DOHH2 (cell line): ENCODE results near the gene ZNF521.

ENCODE experiments used
- H3F3A ChIP-seq: fragments of 200-600 bp; sonication (generic), shearing (Covaris generic); 2 replicates; pipeline ENCODE4 v1.6.0; 2016; ENCODE audit warnings: antibody characterized with exemption, mild to moderate bottlenecking; ENCODE audit not compliant: control insufficient read depth, insufficient read depth
- H3K27ac ChIP-seq: fragments of 200-600 bp; sonication (generic); 2 replicates; pipeline ENCODE4 v1.5.1; 2014; ENCODE audit warnings: low read depth, mild to moderate bottlenecking, low read length, moderate library complexity
- H3K27me3 ChIP-seq: fragments of 200-600 bp; sonication (generic); 2 replicates; pipeline ENCODE4 v1.6.1; 2014; ENCODE audit warnings: mild to moderate bottlenecking, low read length, mixed read lengths; ENCODE audit not compliant: control insufficient read depth
- H3K36me3 ChIP-seq: fragments of 200-600 bp; sonication (generic); 2 replicates; pipeline ENCODE4 v1.6.1; 2014; ENCODE audit warnings: mild to moderate bottlenecking, low read length, moderate library complexity, mixed read lengths; ENCODE audit not compliant: control insufficient read depth
- H3K4me1 ChIP-seq: fragments of 200-600 bp; sonication (generic); 2 replicates; pipeline ENCODE4 v1.6.1; 2014; ENCODE audit warnings: mild to moderate bottlenecking, low read length, mixed read lengths; ENCODE audit not compliant: control insufficient read depth
- H3K4me2 ChIP-seq: fragments of 200-600 bp; sonication (generic); 2 replicates; pipeline ENCODE4 v1.6.0; 2014; ENCODE audit warnings: mild to moderate bottlenecking, low read length, moderate library complexity
- H3K4me3 ChIP-seq: fragments of 200-600 bp; sonication (generic); 2 replicates; pipeline ENCODE4 v1.5.1; 2014; ENCODE audit warnings: mild to moderate bottlenecking, low read length, mixed read lengths
- H3K79me2 ChIP-seq: fragments of 200-600 bp; sonication (generic); 2 replicates; pipeline ENCODE4 v1.6.1; 2014; ENCODE audit warnings: mild to moderate bottlenecking, low read length, mixed read lengths; ENCODE audit not compliant: control insufficient read depth
- H3K9me2 ChIP-seq: fragments of 200-600 bp; sonication (generic); replicated peaks from 2 replicates; pipeline ENCODE4 v1.6.1; 2014; ENCODE audit warnings: mild to moderate bottlenecking, low read length, mixed read lengths; ENCODE audit not compliant: control insufficient read depth
- H3K9me3 ChIP-seq: fragments of 200-600 bp; sonication (generic); 2 replicates; pipeline ENCODE4 v1.6.1; 2014; ENCODE audit warnings: antibody characterized with exemption, low read length, mixed read lengths; ENCODE audit not compliant: control insufficient read depth, insufficient read depth
- H4K20me1 ChIP-seq: fragments of 200-600 bp; sonication (generic); 2 replicates; pipeline ENCODE4 v1.6.0; 2014; ENCODE audit warnings: low read depth, mild to moderate bottlenecking, antibody characterized with exemption, low read length, moderate library complexity; ENCODE audit not compliant: control insufficient read depth, insufficient read depth
- EZH2phosphoT487 ChIP-seq: fragments of 200-600 bp; sonication (generic); IDR thresholded peaks from 2 replicates; pipeline ENCODE4 v1.6.1; 2017; ENCODE audit warnings: borderline replicate concordance, mild to moderate bottlenecking, antibody characterized with exemption, low read length, moderate library complexity, mixed read lengths
- TF ChIP-seq, protein P1 (sequence below): fragments of 200-600 bp; sonication (generic); IDR thresholded peaks from one replicate; pipeline ENCODE4 v1.5.1; 2014; ENCODE audit warnings: antibody characterized with exemption, mild to moderate bottlenecking, low read depth, low read length; ENCODE audit not compliant: poor library complexity, severe bottlenecking

Gene ZNF521

DNA sequence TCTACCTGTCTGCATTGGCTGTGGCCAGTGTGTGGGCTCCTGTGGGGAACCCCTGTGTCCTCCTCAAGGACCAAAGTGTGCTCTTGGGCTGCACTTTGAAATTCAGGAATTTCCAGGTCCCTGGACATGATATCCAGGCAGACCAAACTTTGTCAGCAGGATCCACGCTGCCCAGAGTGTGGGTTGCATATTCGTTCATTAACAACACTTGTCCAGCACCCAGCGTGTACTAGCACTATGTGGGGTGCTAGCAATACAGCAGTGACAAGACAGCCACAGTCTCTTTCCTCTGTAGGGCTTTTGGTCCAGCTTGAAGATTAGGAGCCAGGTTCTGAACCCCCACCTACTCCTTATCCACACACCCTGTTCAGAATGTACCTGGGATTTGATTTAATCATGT lies 304.5 kb downstream of the ZNF521 start:
- Histone ChIP-seq H3K4me3 (no peak overlapping the region), H3K9me2 (no peaks in the 10 kb centered on the region), H3K27ac (no peak overlapping the region), H4K20me1 (no peaks in the 10 kb centered on the region), H3K27me3 (no peaks in the 10 kb centered on the region), H3K4me2 (no peak overlapping the region), H3F3A (no peaks in the 10 kb centered on the region), H3K36me3 (no peaks in the 10 kb centered on the region), H3K4me1 (no peaks in the 10 kb centered on the region), H3K79me2 (no peaks in the 10 kb centered on the region), H3K9me3 (no peaks in the 10 kb centered on the region; the same call in 1 of the 2 replicates)
- no peak for TF ChIP-seq EZH2phosphoT487
- TF ChIP-seq, protein P1, sequence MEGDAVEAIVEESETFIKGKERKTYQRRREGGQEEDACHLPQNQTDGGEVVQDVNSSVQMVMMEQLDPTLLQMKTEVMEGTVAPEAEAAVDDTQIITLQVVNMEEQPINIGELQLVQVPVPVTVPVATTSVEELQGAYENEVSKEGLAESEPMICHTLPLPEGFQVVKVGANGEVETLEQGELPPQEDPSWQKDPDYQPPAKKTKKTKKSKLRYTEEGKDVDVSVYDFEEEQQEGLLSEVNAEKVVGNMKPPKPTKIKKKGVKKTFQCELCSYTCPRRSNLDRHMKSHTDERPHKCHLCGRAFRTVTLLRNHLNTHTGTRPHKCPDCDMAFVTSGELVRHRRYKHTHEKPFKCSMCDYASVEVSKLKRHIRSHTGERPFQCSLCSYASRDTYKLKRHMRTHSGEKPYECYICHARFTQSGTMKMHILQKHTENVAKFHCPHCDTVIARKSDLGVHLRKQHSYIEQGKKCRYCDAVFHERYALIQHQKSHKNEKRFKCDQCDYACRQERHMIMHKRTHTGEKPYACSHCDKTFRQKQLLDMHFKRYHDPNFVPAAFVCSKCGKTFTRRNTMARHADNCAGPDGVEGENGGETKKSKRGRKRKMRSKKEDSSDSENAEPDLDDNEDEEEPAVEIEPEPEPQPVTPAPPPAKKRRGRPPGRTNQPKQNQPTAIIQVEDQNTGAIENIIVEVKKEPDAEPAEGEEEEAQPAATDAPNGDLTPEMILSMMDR: no peak

DNA sequence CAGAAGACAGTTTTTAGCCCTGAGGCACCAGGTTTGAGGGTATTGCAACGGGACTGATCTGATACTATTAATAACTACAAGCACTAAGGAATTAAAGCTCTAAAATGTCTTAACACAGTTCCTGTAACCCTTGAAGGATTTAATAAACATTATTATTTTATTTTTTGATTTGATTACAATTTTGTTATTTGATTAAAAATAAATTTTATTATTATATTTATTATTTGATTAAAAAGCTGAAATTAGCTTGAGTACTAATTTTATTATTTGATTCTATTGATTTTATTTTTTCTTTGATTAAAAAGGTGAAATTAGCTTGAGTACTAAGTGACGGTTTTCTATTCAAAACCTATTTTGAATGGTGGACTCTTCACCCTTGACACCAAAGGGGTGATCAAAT lies 307.3 kb downstream of the ZNF521 start:
- Histone ChIP-seq H3K9me3 (no peaks in the 10 kb centered on the region), H4K20me1 (no peaks in the 10 kb centered on the region), H3K36me3 (no peaks in the 10 kb centered on the region), H3K4me1 (no peaks in the 10 kb centered on the region), H3K27ac (no peak overlapping the region), H3K4me3 (no peak overlapping the region), H3K27me3 (no peaks in the 10 kb centered on the region), H3K79me2 (no peaks in the 10 kb centered on the region), H3K4me2 (no peak overlapping the region), H3F3A (no peaks in the 10 kb centered on the region), H3K9me2 (no peaks in the 10 kb centered on the region)
- TF ChIP-seq, protein P1: no peak
- TF ChIP-seq EZH2phosphoT487: no peak

DNA sequence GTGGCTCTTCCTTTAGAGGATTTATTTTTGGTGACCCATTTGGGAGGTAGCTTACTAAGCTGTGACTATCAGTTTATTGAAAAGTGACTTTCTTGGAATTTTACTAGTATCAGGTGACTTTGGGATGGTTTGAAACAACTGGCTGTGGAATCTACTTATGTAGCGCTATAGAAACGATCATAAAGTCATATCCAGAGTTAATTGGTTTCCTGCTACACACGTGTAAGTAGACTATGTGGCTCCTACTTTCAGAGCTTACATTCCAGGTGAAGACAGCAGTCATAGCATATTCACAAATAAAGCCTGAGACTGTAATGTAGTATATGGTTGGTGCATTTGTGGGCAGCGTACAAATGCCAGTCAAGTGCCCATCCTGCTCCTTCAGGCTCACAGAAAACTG lies 308.9 kb downstream of the ZNF521 start:
- no peaks in the 10 kb centered on the region for H3K4me1 ChIP-seq
- H3K4me2 ChIP-seq: no peak overlapping the region
- no peaks in the 10 kb centered on the region for H3F3A ChIP-seq
- no peaks in the 10 kb centered on the region for H3K27me3 ChIP-seq
- no peaks in the 10 kb centered on the region for H3K36me3 ChIP-seq
- no peaks in the 10 kb centered on the region for H3K9me2 ChIP-seq
- TF ChIP-seq EZH2phosphoT487: no peak
- TF ChIP-seq, protein P1: no peak
- H3K79me2 ChIP-seq: no peaks in the 10 kb centered on the region
- no peak overlapping the region for H3K27ac ChIP-seq
- H3K4me3 ChIP-seq: no peak overlapping the region
- no peaks in the 10 kb centered on the region for H3K9me3 ChIP-seq
- H4K20me1 ChIP-seq: no peaks in the 10 kb centered on the region

DNA sequence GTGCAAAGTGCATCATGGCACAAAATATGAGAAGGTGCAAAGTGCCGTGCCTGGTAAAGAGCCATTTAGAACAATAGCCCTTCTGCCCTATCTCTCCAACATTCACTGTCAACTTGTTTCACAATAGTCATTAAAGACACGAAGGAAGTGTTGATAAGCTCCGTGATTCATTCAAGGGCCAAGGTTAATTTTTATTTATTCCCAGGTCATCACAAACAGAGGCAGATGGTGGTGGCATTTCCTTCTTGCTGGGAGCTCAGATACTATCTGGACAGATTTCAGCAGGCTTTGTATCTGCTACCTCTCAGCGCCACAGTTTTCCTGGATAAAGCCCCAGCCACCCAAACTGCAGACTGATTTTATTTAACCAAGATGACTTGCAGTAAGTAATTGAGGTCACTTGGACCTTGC lies 309.3 kb downstream of the ZNF521 start:
- H3K36me3 ChIP-seq: no peaks in the 10 kb centered on the region
- H3K4me2 ChIP-seq: no peak overlapping the region
- H3F3A ChIP-seq: no peaks in the 10 kb centered on the region
- H3K27ac ChIP-seq: no peak overlapping the region
- no peaks in the 10 kb centered on the region for H3K79me2 ChIP-seq
- no peaks in the 10 kb centered on the region for H3K9me3 ChIP-seq
- no peaks in the 10 kb centered on the region for H4K20me1 ChIP-seq
- no peak overlapping the region for H3K4me3 ChIP-seq
- no peak for TF ChIP-seq EZH2phosphoT487
- TF ChIP-seq, protein P1: no peak
- H3K9me2 ChIP-seq: no peaks in the 10 kb centered on the region
- no peaks in the 10 kb centered on the region for H3K27me3 ChIP-seq
- no peaks in the 10 kb centered on the region for H3K4me1 ChIP-seq
